SK-N-SH treated with all-trans-retinoic acid at 6 μM for 48 hours (cell line): ENCODE results near the gene MSRB1.

ENCODE experiments used
- ATAC-seq: fragments of 200-7000 bp; cut with Tn5 transposase; 3 replicates; pipeline ENCODE4 v1.9.1; 2020; ENCODE audit warnings: mild to moderate bottlenecking, moderate library complexity
- ARNTL ChIP-seq: fragments of 450-650 bp; formaldehyde crosslinking; IDR thresholded peaks from 2 replicates; pipeline ENCODE4 v1.5.0; 2020; ENCODE audit warnings: low read depth, mild to moderate bottlenecking, moderate library complexity, borderline replicate concordance
- BACH2 ChIP-seq: fragments of 250-450 bp; sonication (Bioruptor Pico); IDR thresholded peaks from 2 replicates; pipeline ENCODE4 v1.9.0; 2021; ENCODE audit warnings: mild to moderate bottlenecking, borderline replicate concordance
- CREB5 ChIP-seq: fragments of 250-450 bp; sonication (Bioruptor Pico); IDR thresholded peaks from 2 replicates; pipeline ENCODE4 v1.5.1; 2020; ENCODE audit warnings: low read depth, mild to moderate bottlenecking, moderate library complexity
- CSDC2 ChIP-seq: fragments of 250-450 bp; sonication (Bioruptor Pico); IDR thresholded peaks from 2 replicates; pipeline ENCODE4 v1.5.0; 2020; ENCODE audit warnings: mild to moderate bottlenecking, moderate library complexity
- ESRRG ChIP-seq: fragments of 250-450 bp; sonication (Bioruptor Pico); IDR thresholded peaks from 2 replicates; pipeline ENCODE4 v1.6.1; 2021; ENCODE audit warnings: mild to moderate bottlenecking
- GLIS3 ChIP-seq: fragments of 250-450 bp; sonication (Bioruptor Pico); IDR thresholded peaks from 2 replicates; pipeline ENCODE4 v1.5.0; 2020; ENCODE audit warnings: mild to moderate bottlenecking, moderate library complexity
- ISL1 ChIP-seq: fragments of 250-450 bp; sonication (Bioruptor Pico); IDR thresholded peaks from 2 replicates; pipeline ENCODE4 v2.1.2; 2022; ENCODE audit warnings: mild to moderate bottlenecking, moderate library complexity
- POU6F1 ChIP-seq: fragments of 250-450 bp; sonication (Bioruptor Pico); IDR thresholded peaks from 2 replicates; pipeline ENCODE4 v1.8.0; 2021; ENCODE audit warnings: low read depth, mild to moderate bottlenecking, moderate library complexity, borderline replicate concordance
- RARB ChIP-seq: fragments of 250-450 bp; sonication (Bioruptor Pico); IDR thresholded peaks from 2 replicates; pipeline ENCODE4 v1.8.0; 2021; ENCODE audit warnings: mild to moderate bottlenecking, moderate library complexity
- TOX ChIP-seq: fragments of 250-450 bp; sonication (Bioruptor Pico); IDR thresholded peaks from 2 replicates; pipeline ENCODE4 v1.8.0; 2021; ENCODE audit warnings: mild to moderate bottlenecking, moderate library complexity, borderline replicate concordance
- TSHZ2 ChIP-seq: fragments of 250-450 bp; sonication (Bioruptor Pico); IDR thresholded peaks from 2 replicates; pipeline ENCODE4 v1.5.0; 2020; ENCODE audit warnings: mild to moderate bottlenecking, moderate library complexity
- ZC3H10 ChIP-seq: fragments of 250-450 bp; sonication (Bioruptor Pico); IDR thresholded peaks from 2 replicates; pipeline ENCODE4 v1.5.1; 2021; ENCODE audit warnings: mild to moderate bottlenecking, moderate library complexity
- ZFP30 ChIP-seq: fragments of 450-650 bp; formaldehyde crosslinking; IDR thresholded peaks from 2 replicates; pipeline ENCODE4 v1.5.0; 2022; ENCODE audit warnings: mild to moderate bottlenecking, moderate library complexity
- ZNF565 ChIP-seq: fragments of 450-650 bp; formaldehyde crosslinking; conservative IDR thresholded peaks from 2 replicates; pipeline ENCODE4 v1.5.0; 2020; ENCODE audit warnings: low read depth, mild to moderate bottlenecking, moderate library complexity
- ZNF70 ChIP-seq: fragments of 450-650 bp; formaldehyde crosslinking; IDR thresholded peaks from 2 replicates; pipeline ENCODE4 v1.5.0; 2020; ENCODE audit warnings: mild to moderate bottlenecking, moderate library complexity
- ZNF8 ChIP-seq: fragments of 450-650 bp; formaldehyde crosslinking; IDR thresholded peaks from 2 replicates; pipeline ENCODE4 v1.5.0; 2020; ENCODE audit warnings: mild to moderate bottlenecking, moderate library complexity
- TF ChIP-seq, protein P1 (sequence below): fragments of 250-450 bp; sonication (Bioruptor Pico); IDR thresholded peaks from 2 replicates; pipeline ENCODE4 v1.5.1; 2021; ENCODE audit warnings: mild to moderate bottlenecking, moderate library complexity
- TF ChIP-seq, protein P2 (sequence below): fragments of 250-450 bp; sonication (Bioruptor Pico); IDR thresholded peaks from 2 replicates; pipeline ENCODE4 v1.8.0; 2020; ENCODE audit warnings: mild to moderate bottlenecking, moderate library complexity, borderline replicate concordance

Gene MSRB1

DNA sequence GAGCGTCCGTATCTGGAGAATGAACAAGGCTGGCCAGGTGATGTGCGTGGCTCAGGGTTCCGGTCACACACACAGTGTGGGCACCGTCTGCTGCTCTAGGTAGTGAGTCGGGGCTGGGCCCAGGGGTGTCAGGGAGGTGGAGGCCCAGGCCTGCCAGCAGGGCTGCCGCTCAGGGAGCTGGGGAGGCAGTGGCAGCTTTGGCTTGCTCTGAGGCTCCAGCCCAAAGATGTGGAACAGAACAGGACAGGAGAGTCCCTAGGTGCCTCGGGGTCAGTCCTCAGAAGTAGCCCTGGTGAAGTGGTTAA, 33.2 kb upstream of the MSRB1 start:
- TF ChIP-seq, protein P1, sequence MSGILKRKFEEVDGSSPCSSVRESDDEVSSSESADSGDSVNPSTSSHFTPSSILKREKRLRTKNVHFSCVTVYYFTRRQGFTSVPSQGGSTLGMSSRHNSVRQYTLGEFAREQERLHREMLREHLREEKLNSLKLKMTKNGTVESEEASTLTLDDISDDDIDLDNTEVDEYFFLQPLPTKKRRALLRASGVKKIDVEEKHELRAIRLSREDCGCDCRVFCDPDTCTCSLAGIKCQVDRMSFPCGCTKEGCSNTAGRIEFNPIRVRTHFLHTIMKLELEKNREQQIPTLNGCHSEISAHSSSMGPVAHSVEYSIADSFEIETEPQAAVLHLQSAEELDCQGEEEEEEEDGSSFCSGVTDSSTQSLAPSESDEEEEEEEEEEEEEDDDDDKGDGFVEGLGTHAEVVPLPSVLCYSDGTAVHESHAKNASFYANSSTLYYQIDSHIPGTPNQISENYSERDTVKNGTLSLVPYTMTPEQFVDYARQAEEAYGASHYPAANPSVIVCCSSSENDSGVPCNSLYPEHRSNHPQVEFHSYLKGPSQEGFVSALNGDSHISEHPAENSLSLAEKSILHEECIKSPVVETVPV (CRISPR knock-in tag): no peak
- TF ChIP-seq BACH2 (CRISPR knock-in tag) (no peak), CREB5 (CRISPR knock-in tag) (no peak), ESRRG (CRISPR knock-in tag) (no peak), ARNTL (no peak), TOX (CRISPR knock-in tag) (no peak), ZC3H10 (no peak), ISL1 (no peak), ZNF70 (CRISPR knock-in tag) (no peak), TSHZ2 (CRISPR knock-in tag) (no peak), RARB (CRISPR knock-in tag) (no peak), POU6F1 (no peak), ZNF8 (CRISPR knock-in tag) (no peak)
- TF ChIP-seq, protein P2, sequence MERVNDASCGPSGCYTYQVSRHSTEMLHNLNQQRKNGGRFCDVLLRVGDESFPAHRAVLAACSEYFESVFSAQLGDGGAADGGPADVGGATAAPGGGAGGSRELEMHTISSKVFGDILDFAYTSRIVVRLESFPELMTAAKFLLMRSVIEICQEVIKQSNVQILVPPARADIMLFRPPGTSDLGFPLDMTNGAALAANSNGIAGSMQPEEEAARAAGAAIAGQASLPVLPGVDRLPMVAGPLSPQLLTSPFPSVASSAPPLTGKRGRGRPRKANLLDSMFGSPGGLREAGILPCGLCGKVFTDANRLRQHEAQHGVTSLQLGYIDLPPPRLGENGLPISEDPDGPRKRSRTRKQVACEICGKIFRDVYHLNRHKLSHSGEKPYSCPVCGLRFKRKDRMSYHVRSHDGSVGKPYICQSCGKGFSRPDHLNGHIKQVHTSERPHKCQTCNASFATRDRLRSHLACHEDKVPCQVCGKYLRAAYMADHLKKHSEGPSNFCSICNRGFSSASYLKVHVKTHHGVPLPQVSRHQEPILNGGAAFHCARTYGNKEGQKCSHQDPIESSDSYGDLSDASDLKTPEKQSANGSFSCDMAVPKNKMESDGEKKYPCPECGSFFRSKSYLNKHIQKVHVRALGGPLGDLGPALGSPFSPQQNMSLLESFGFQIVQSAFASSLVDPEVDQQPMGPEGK: no peak
- ATAC-seq: no peak

GRCh38 chr16:1975432-1976215, 32.6 kb upstream of the MSRB1 start:
- no peak for ATAC-seq
- no peak for TF ChIP-seq ZFP30 (CRISPR knock-in tag)
- TF ChIP-seq GLIS3 (CRISPR knock-in tag): no peak
- TF ChIP-seq RARB (CRISPR knock-in tag): no peak
- TF ChIP-seq CSDC2: no peak
- no peak for TF ChIP-seq ZNF565 (CRISPR knock-in tag)
- TF ChIP-seq, protein P2: no peak
- no peak for TF ChIP-seq TSHZ2 (CRISPR knock-in tag)
- TF ChIP-seq, all 23 proteins: peak for 0
